OCI-LY1 (cell line): Measurements from ENCODE around the gene PRSS50.

Source experiments
- CTCF ChIP-seq: fragments of 200-600 bp; sonication (generic), shearing (Covaris generic); IDR thresholded peaks from 2 replicates; pipeline ENCODE4 v1.5.1; 2017; ENCODE audit warnings: mild to moderate bottlenecking, antibody characterized with exemption, low read length, moderate library complexity, mixed read lengths
- EZH2 ChIP-seq: fragments of 200-600 bp; sonication (generic), shearing (Covaris generic); IDR thresholded peaks from 2 replicates; pipeline ENCODE4 v1.8.0; 2017; ENCODE audit warnings: borderline replicate concordance, mixed run types, mild to moderate bottlenecking, antibody characterized with exemption, low read length, moderate library complexity, mixed read lengths

- TF ChIP-seq EZH2 (no peak), CTCF (no peak)
Observed at GRCh38 chr3:46665763-46666452, 51.8 kb downstream of the PRSS50 start.
